HG03064 (cell line): ENCODE data around the gene CSNK1A1.
"Not testable (repeated sequence)": the region's sequence is repeated elsewhere in the genome, so short reads cannot be mapped to it uniquely, and the experiment has no call there.

Experiments used
- ATAC-seq: cut with Tn5 transposase; IDR thresholded peaks from one replicate; pipeline ENCODE4 v1.9.1; 2021; ENCODE audit warnings: low read depth; ENCODE audit not compliant: unreplicated experiment

CSNK1A1 gene

GRCh38 chr5:149551227-149552037, at the start of gene CSNK1A1:
TSS of gene CSNK1A1 (minus strand) at chr5:149551439. CDS start at chr5:149550964, 475 bp downstream.
- peak; percentile 91 for ATAC-seq

GRCh38 chr5:149600932-149601331, 49.7 kb upstream of the CSNK1A1 start:
- ATAC-seq, result no peak

- ATAC-seq, result no peak
Observed at GRCh38 chr5:149599375-149599774, 48.1 kb upstream of the CSNK1A1 start.

- no peak for ATAC-seq
Observed at GRCh38 chr5:149598966-149599365, 47.7 kb upstream of the CSNK1A1 start.

GRCh38 chr5:149598234-149598633, 47.0 kb upstream of the CSNK1A1 start:
- ATAC-seq, result not testable (repeated sequence)

GRCh38 chr5:149597618-149598017, 46.4 kb upstream of the CSNK1A1 start:
- ATAC-seq, result no peak

GRCh38 chr5:149596712-149597111, 45.5 kb upstream of the CSNK1A1 start:
- no peak for ATAC-seq

GRCh38 chr5:149595105-149595504, 43.9 kb upstream of the CSNK1A1 start:
- ATAC-seq, result not testable (repeated sequence)

GRCh38 chr5:149594206-149594895, 43.1 kb upstream of the CSNK1A1 start:
- ATAC-seq, result no peak

GRCh38 chr5:149593370-149593769, 42.1 kb upstream of the CSNK1A1 start:
- no peak for ATAC-seq

GRCh38 chr5:149588936-149589335, 37.7 kb upstream of the CSNK1A1 start:
- no peak for ATAC-seq

- no peak for ATAC-seq
Observed at GRCh38 chr5:149586708-149587318, 35.6 kb upstream of the CSNK1A1 start.

- ATAC-seq, result no peak
Observed at GRCh38 chr5:149585910-149586309, 34.7 kb upstream of the CSNK1A1 start.

GRCh38 chr5:149584121-149584520, 32.9 kb upstream of the CSNK1A1 start:
- no peak for ATAC-seq

GRCh38 chr5:149583394-149583793, 32.2 kb upstream of the CSNK1A1 start:
- ATAC-seq, result no peak

- no peak for ATAC-seq
Observed at GRCh38 chr5:149581931-149582768, 30.9 kb upstream of the CSNK1A1 start.

- no peak for ATAC-seq
Observed at GRCh38 chr5:149581192-149581861, 30.1 kb upstream of the CSNK1A1 start, which contains the start of gene ARHGEF37. TSS of gene ARHGEF37 (plus strand) at chr5:149581498. CDS start at chr5:149597770, 16,272 bp downstream.

- ATAC-seq, result no peak
Observed at GRCh38 chr5:149580808-149581191, 29.6 kb upstream of the CSNK1A1 start.

- ATAC-seq, result no peak
Observed at GRCh38 chr5:149578896-149579295, 27.7 kb upstream of the CSNK1A1 start.

- no peak for ATAC-seq
Observed at GRCh38 chr5:149576021-149576420, 24.8 kb upstream of the CSNK1A1 start.
